ENCODE data around the gene SLC16A2. TPM values are rescaled to one million over a fixed set of nuclear protein-coding genes. Genes with fewer than 3 reads are reported as not detected.
A peak's percentile ranks its signal among the peaks of the same experiment; 100 is the strongest.

SLC16A2 gene
- total RNA-seq, 4 donors from 2014 or later: 1.3 to 2.4 (median 2.1) TPM

GRCh38 chrX:74448669-74449068 lies 27.4 kb downstream of the SLC16A2 start:
- H3K27me3 ChIP-seq: no peaks in the 10 kb centered on the region
- no peaks in the 10 kb centered on the region for H3K4me1 ChIP-seq
- no peak for ATAC-seq
- no peak for DNase-seq
- no peaks in the 10 kb centered on the region for H3K36me3 ChIP-seq
- H3K27ac ChIP-seq: no peak overlapping the region
- intact Hi-C loops (cut with DNase I; ENCODE audit: low total_unique reads): no loop called here
- H3K9me3 ChIP-seq: no peaks in the 10 kb centered on the region
- H3K4me3 ChIP-seq: no peak overlapping the region
- TF ChIP-seq POLR2A (IDR thresholded peaks at IDR 0.05) (no peak), CTCF (IDR thresholded peaks at IDR 0.05 in 4 of 5, conservative IDR thresholded peaks at IDR 0.05 in 1 of 5) (no peak)
- in situ Hi-C loops (cut with MboI; ENCODE audit: low sequenced_read_pairs in 4 of 4): no loop called here

- Histone ChIP-seq H3K9me3 (no peaks in the 10 kb centered on the region), H3K4me1 (no peaks in the 10 kb centered on the region), H3K4me3 (no peak overlapping the region), H3K27ac (no peak overlapping the region), H3K27me3 (no peaks in the 10 kb centered on the region), H3K36me3 (no peaks in the 10 kb centered on the region)
- intact Hi-C loops (cut with DNase I; ENCODE audit: low total_unique reads): no loop called here
- ATAC-seq (no peak), DNase-seq (no peak)
- TF ChIP-seq POLR2A (IDR thresholded peaks at IDR 0.05): no peak
- no peak for TF ChIP-seq CTCF (IDR thresholded peaks at IDR 0.05 in 4 of 5, conservative IDR thresholded peaks at IDR 0.05 in 1 of 5)
- in situ Hi-C loops (cut with MboI; ENCODE audit: low sequenced_read_pairs in 4 of 4): no loop called here
Measured at GRCh38 chrX:74449322-74449936, 28.1 kb downstream of the SLC16A2 start.

- no peak overlapping the region for H3K4me3 ChIP-seq
- no peaks in the 10 kb centered on the region for H3K27me3 ChIP-seq
- in situ Hi-C loops (cut with MboI; ENCODE audit: low sequenced_read_pairs in 4 of 4): no loop called here
- no peaks in the 10 kb centered on the region for H3K4me1 ChIP-seq
- ATAC-seq (no peak), DNase-seq (no peak)
- H3K36me3 ChIP-seq: no peaks in the 10 kb centered on the region
- no peaks in the 10 kb centered on the region for H3K9me3 ChIP-seq
- TF ChIP-seq CTCF (IDR thresholded peaks at IDR 0.05 in 4 of 5, conservative IDR thresholded peaks at IDR 0.05 in 1 of 5): no peak
- TF ChIP-seq POLR2A (IDR thresholded peaks at IDR 0.05): no peak
- H3K27ac ChIP-seq: no peak overlapping the region
- intact Hi-C loops (cut with DNase I; ENCODE audit: low total_unique reads): no loop called here
Measured at GRCh38 chrX:74449937-74450330, 28.6 kb downstream of the SLC16A2 start.

GRCh38 chrX:74450803-74451449 lies 29.6 kb downstream of the SLC16A2 start:
- H3K4me1 ChIP-seq: no peaks in the 10 kb centered on the region
- no peaks in the 10 kb centered on the region for H3K36me3 ChIP-seq
- H3K9me3 ChIP-seq: no peaks in the 10 kb centered on the region
- intact Hi-C loops (cut with DNase I; ENCODE audit: low total_unique reads): no loop called here
- in situ Hi-C loops (cut with MboI; ENCODE audit: low sequenced_read_pairs in 4 of 4): no loop called here
- H3K27ac ChIP-seq: no peak overlapping the region
- no peak for DNase-seq
- peak in 1 of 2 donors; percentile 36 for ATAC-seq
- no peak overlapping the region for H3K4me3 ChIP-seq
- no peaks in the 10 kb centered on the region for H3K27me3 ChIP-seq
- TF ChIP-seq CTCF (IDR thresholded peaks at IDR 0.05 in 4 of 5, conservative IDR thresholded peaks at IDR 0.05 in 1 of 5) (no peak), POLR2A (IDR thresholded peaks at IDR 0.05) (no peak)

Data from gastrocnemius medialis (tissue), 4 donors.